H1 (cell line): ENCODE measurements around the gene BZW2. TPM values are rescaled to one million over a fixed set of nuclear protein-coding genes. Genes with fewer than 3 reads are reported as not detected.

Experiments used
- CTCF ChIA-PET: fragments of 300-600 bp; sonication (Branson Sonifier 250); formaldehyde crosslinking; loops from one replicate; lab custom pipeline; 2021; ENCODE audit not compliant: partially characterized antibody; lab: Charles Lee
- POLR2A ChIA-PET: fragments of 300-600 bp; sonication (Branson Sonifier 250); formaldehyde crosslinking; loops from one replicate; lab custom pipeline; 2021; ENCODE audit warnings: inconsistent platforms; ENCODE audit not compliant: partially characterized antibody; lab: Charles Lee
- DNase-seq, 2 experiments: peaks; one replicate each; pipeline versions ENCODE4 v3.0.0 to v3.0.0-alpha.2; 2010 to 2022; ENCODE audit warnings: low spot score in 2 of 2, low read depth in 1 of 2, mixed read lengths in 1 of 2
- FAIRE-seq: peaks from 2 replicates; lab custom pipeline; 2011; peaks lifted over from hg19 to GRCh38; lab: Jason Lieb, UNC
- H2AFZ ChIP-seq: 2 replicates; pipeline ENCODE4 v1.8.1; 2012; ENCODE audit warnings: low read length, inconsistent platforms
- H2AK5ac ChIP-seq: 2 replicates; pipeline ENCODE4 v1.6.1; 2013; ENCODE audit warnings: low read depth, low read length
- H2BK120ac ChIP-seq: replicated peaks from 2 replicates; pipeline ENCODE3; 2013; ENCODE audit warnings: low read depth, low read length, inconsistent platforms
- H2BK12ac ChIP-seq: 2 replicates; pipeline ENCODE4 v1.6.1; 2013; ENCODE audit warnings: low read depth, low read length
- H2BK15ac ChIP-seq: 2 replicates; pipeline ENCODE4 v1.6.1; 2013; ENCODE audit warnings: low read length
- H2BK20ac ChIP-seq: 2 replicates; pipeline ENCODE4 v1.6.1; 2013; ENCODE audit warnings: low read length
- H2BK5ac ChIP-seq: 2 replicates; pipeline ENCODE4 v1.6.1; 2013; ENCODE audit warnings: low read depth, low read length
- H3K14ac ChIP-seq: 2 replicates; pipeline ENCODE4 v1.6.1; 2013; ENCODE audit warnings: inconsistent platforms; ENCODE audit not compliant: insufficient read length
- H3K18ac ChIP-seq: 2 replicates; pipeline ENCODE4 v1.6.1; 2013; ENCODE audit warnings: low read length; ENCODE audit errors: extremely low read depth
- H3K23ac ChIP-seq: 2 replicates; pipeline ENCODE4 v1.6.1; 2013; ENCODE audit warnings: inconsistent platforms; ENCODE audit not compliant: insufficient read length
- H3K23me2 ChIP-seq: 2 replicates; pipeline ENCODE4 v1.6.1; 2013; ENCODE audit warnings: low read depth, low read length
- H3K27ac ChIP-seq: 2 replicates; pipeline ENCODE4 v1.6.1; 2011; ENCODE audit warnings: low read depth, low read length, inconsistent platforms
- H3K27me3 ChIP-seq, 4 experiments: replicated peaks in 1 of 4; 1 replicate in 1 of 4; 2 replicates in 3 of 4; pipeline versions ENCODE4 v1.6.1 to v1.8.1; 2011 to 2013; ENCODE audit warnings: low read length in 3 of 4, mild to moderate bottlenecking in 3 of 4, inconsistent platforms in 2 of 4, mixed read lengths in 2 of 4, moderate library complexity in 1 of 4; ENCODE audit not compliant: control insufficient read depth in 3 of 4, insufficient read depth in 3 of 4; ENCODE audit errors: extremely low read depth in 1 of 4
- H3K36me3 ChIP-seq, 4 experiments: 2 replicates each; pipeline versions ENCODE4 v1.6.1 to v1.8.1; 2011 to 2013; ENCODE audit warnings: mild to moderate bottlenecking in 4 of 4, low read length in 3 of 4, moderate library complexity in 2 of 4, control low read depth in 1 of 4, inconsistent platforms in 1 of 4; ENCODE audit not compliant: insufficient read depth in 4 of 4, control insufficient read depth in 2 of 4
- H3K4ac ChIP-seq: replicated peaks from 2 replicates; pipeline ENCODE3; 2013; ENCODE audit warnings: low read length, low read depth, mixed read lengths, inconsistent platforms; ENCODE audit not compliant: insufficient read length
- H3K4me1 ChIP-seq, 4 experiments: replicated peaks in 1 of 4; 1 replicate in 1 of 4; 2 replicates in 3 of 4; pipeline versions ENCODE4 v1.6.1 to v1.8.1; 2011 to 2013; ENCODE audit warnings: low read length in 3 of 4, inconsistent platforms in 2 of 4, mixed read lengths in 1 of 4; ENCODE audit not compliant: insufficient read depth in 4 of 4, control insufficient read depth in 3 of 4
- H3K4me2 ChIP-seq, 2 experiments: 2 replicates each; pipeline versions ENCODE4 v1.6.1 to v1.8.1; 2011 to 2013; ENCODE audit warnings: low read depth in 2 of 2, low read length in 2 of 2, control low read depth in 1 of 2, inconsistent platforms in 1 of 2, mild to moderate bottlenecking in 1 of 2; ENCODE audit not compliant: insufficient read depth in 1 of 2
- H3K4me3 ChIP-seq, 4 experiments: fragments of 200-600, 300-600 bp in 1 of 4; sonication (generic), shearing (Covaris generic), sonication (Bioruptor Twin) in 1 of 4; 2 replicates each; pipeline versions ENCODE4 v1.5.1 to v1.8.1; 2011 to 2016; ENCODE audit warnings: low read length in 4 of 4, low read depth in 3 of 4, control low read depth in 2 of 4, inconsistent platforms in 2 of 4, mild to moderate bottlenecking in 2 of 4, mixed read lengths in 1 of 4, moderate library complexity in 1 of 4; ENCODE audit not compliant: insufficient read depth in 2 of 4; ENCODE audit errors: extremely low read depth in 1 of 4
- H3K56ac ChIP-seq: replicated peaks from 2 replicates; pipeline ENCODE3; 2013; ENCODE audit warnings: low read depth, mild to moderate bottlenecking, mixed read lengths, low read length, inconsistent platforms; ENCODE audit not compliant: insufficient read length
- H3K79me1 ChIP-seq: 2 replicates; pipeline ENCODE4 v1.6.1; 2013; ENCODE audit warnings: low read depth, low read length, control low read depth
- H3K79me2 ChIP-seq, 2 experiments: 2 replicates each; pipeline versions ENCODE4 v1.6.1 to v1.8.1; 2012 to 2013; ENCODE audit warnings: low read length in 2 of 2, mild to moderate bottlenecking in 2 of 2, inconsistent platforms in 1 of 2; ENCODE audit not compliant: insufficient read depth in 2 of 2, control insufficient read depth in 1 of 2
- H3K9ac ChIP-seq, 4 experiments: replicated peaks in 1 of 4; 1 replicate in 1 of 4; 2 replicates in 3 of 4; pipeline versions ENCODE4 v1.6.1 to v1.8.1; 2011 to 2013; ENCODE audit warnings: low read depth in 3 of 4, low read length in 3 of 4, control low read depth in 2 of 4, mild to moderate bottlenecking in 2 of 4, moderate library complexity in 2 of 4, inconsistent platforms in 1 of 4; ENCODE audit errors: extremely low read depth in 1 of 4
- H3K9me3 ChIP-seq, 2 experiments: 2 replicates each; pipeline versions ENCODE4 v1.6.1 to v1.8.1; 2012 to 2013; ENCODE audit warnings: mild to moderate bottlenecking in 2 of 2, moderate library complexity in 2 of 2, control low read depth in 1 of 2, inconsistent platforms in 1 of 2, low read depth in 1 of 2, low read length in 1 of 2, mixed read lengths in 1 of 2; ENCODE audit not compliant: insufficient read depth in 2 of 2
- H4K20me1 ChIP-seq, 2 experiments: replicated peaks in 1 of 2; 2 replicates each; pipeline versions ENCODE3 to v1.8.1; 2011 to 2013; ENCODE audit warnings: inconsistent platforms in 2 of 2, low read length in 2 of 2, mild to moderate bottlenecking in 1 of 2; ENCODE audit not compliant: insufficient read depth in 2 of 2, control insufficient read depth in 1 of 2
- H4K5ac ChIP-seq: 2 replicates; pipeline ENCODE4 v1.6.1; 2013; ENCODE audit warnings: low read length, low read depth, mixed read lengths, inconsistent platforms; ENCODE audit not compliant: insufficient read length
- H4K8ac ChIP-seq: 2 replicates; pipeline ENCODE4 v1.8.0; 2013; ENCODE audit warnings: mild to moderate bottlenecking, moderate library complexity, low read length, inconsistent platforms; ENCODE audit not compliant: insufficient read depth; ENCODE audit errors: extremely low read depth
- H4K91ac ChIP-seq: replicated peaks from 2 replicates; pipeline ENCODE3; 2013; ENCODE audit warnings: low read length, mixed read lengths, inconsistent platforms; ENCODE audit not compliant: insufficient read length
- BRCA1 ChIP-seq: IDR thresholded peaks from 2 replicates; pipeline ENCODE4 v1.6.1; 2012; ENCODE audit warnings: low read depth, low read length, improper control_type of control experiment
- JUN ChIP-seq: IDR thresholded peaks from 2 replicates; pipeline ENCODE4 v1.6.1; 2011; ENCODE audit warnings: low read depth, mild to moderate bottlenecking, improper control_type of control experiment, low read length
- RXRA ChIP-seq: IDR thresholded peaks from 2 replicates; pipeline ENCODE4 v1.6.1; 2011; ENCODE audit warnings: low read depth, mild to moderate bottlenecking, low read length, moderate library complexity; ENCODE audit not compliant: insufficient read depth
- WGBS, 2 experiments: shearing (Covaris generic) in 1 of 2; methylation state at CpG; one replicate each; pipeline versions ENCODE4 v1.1.6 to v1.1.7; 2013 to 2015; ENCODE audit warnings: low lambda C conversion rate in 2 of 2, mixed read lengths in 2 of 2, inconsistent platforms in 1 of 2, low coverage in 1 of 2, missing lambda C conversion rate in 1 of 2; ENCODE audit not compliant: insufficient replicate concordance in 2 of 2, insufficient coverage in 1 of 2, insufficient read length in 1 of 2; ENCODE audit errors: extremely low coverage in 1 of 2, missing lambda C conversion rate in 1 of 2; 5-methylcytosine and 5-hydroxymethylcytosine counted together
- polyA plus RNA-seq, 7 experiments: library from polyadenylated mRNA; depleted of rRNA in 3 of 7; stranded (reverse) in 5 of 7; unstranded in 2 of 7; fragments of >200 nt in 5 of 7; fragments of 200-250 nt in 2 of 7; gene quantifications; 1 replicate in 5 of 7; 2 replicates in 1 of 7; 4 replicates in 1 of 7; pipeline versions ENCODE4 v1.2.1 to v1.2.3, GENCODE V29; 2011 to 2013; ENCODE audit warnings: missing spikeins in 2 of 7, mixed read lengths in 2 of 7
- total RNA-seq: library from RNA; stranded (reverse); fragmentation: NEBNext Ultra II Directional; extraction: Animal tissue kit (Norgen Biotek cat#: 25700); gene quantifications from 2 replicates; pipeline ENCODE4 v1.2.1, GENCODE V29; 2021

BZW2 gene
- total and polyA plus RNA-seq, 2 of the 8 experiments (the other 6 are each of a cell fraction or from before 2014, with no cell fraction given): 32.3 to 103 TPM

GRCh38 chr7:16650266-16650665 is 4.3 kb downstream of the BZW2 start:
- no peak overlapping the region for H4K8ac ChIP-seq
- H3K18ac ChIP-seq: no peak overlapping the region
- H3K4me1 ChIP-seq: peaks cover 2 to 11% (median 6%) of the 10 kb centered on the region in 4 experiments; a peak in 4 of 7 replicates
- H3K4me3 ChIP-seq: no peak overlapping the region
- no peaks in the 10 kb centered on the region; the same call in 1 of the 2 replicates for H3K23me2 ChIP-seq
- no peak overlapping the region for H4K91ac ChIP-seq
- H4K20me1 ChIP-seq: peaks cover 7 to 12% of the 10 kb centered on the region in 2 experiments
- FAIRE-seq: no peak
- no peaks in the 10 kb centered on the region for H3K9me3 ChIP-seq
- no peak overlapping the region for H2BK12ac ChIP-seq
- ChIA-PET POLR2A (no interaction called here), CTCF (no interaction called here)
- H3K79me1 ChIP-seq: peaks cover 5% of the 10 kb centered on the region; the same call in 1 of the 2 replicates
- no peak overlapping the region for H3K23ac ChIP-seq
- H4K5ac ChIP-seq: no peak overlapping the region
- 86% methylated on average over 2 of the region's 2 CpGs; no CpG with 5 or more reads in 1 of the 2 experiments for WGBS, 2 experiments
- H3K9ac ChIP-seq: no peak overlapping the region
- no peaks in the 10 kb centered on the region for H3K27me3 ChIP-seq
- peaks cover 15 to 88% of the 10 kb centered on the region in 2 experiments for H3K79me2 ChIP-seq
- H3K4me2 ChIP-seq: no peak overlapping the region
- no peak overlapping the region for H2BK20ac ChIP-seq
- no peak overlapping the region for H3K4ac ChIP-seq
- no peak overlapping the region for H2BK5ac ChIP-seq
- H2BK15ac ChIP-seq: no peak overlapping the region
- no peak overlapping the region for H3K14ac ChIP-seq
- H3K27ac ChIP-seq: no peak overlapping the region
- no peaks in the 10 kb centered on the region for H3K36me3 ChIP-seq
- H2AFZ ChIP-seq: no peak overlapping the region
- H3K56ac ChIP-seq: no peak overlapping the region
- H2BK120ac ChIP-seq: no peak overlapping the region
- DNase-seq: no peak
- no peak overlapping the region for H2AK5ac ChIP-seq
- TF ChIP-seq RXRA: no peak
- TF ChIP-seq JUN: no peak
- no peak for TF ChIP-seq BRCA1
